ENCODE results near the gene SH2D5. TPM values are rescaled to one million over a fixed set of nuclear protein-coding genes. Genes with fewer than 3 reads are reported as not detected.

The SH2D5 gene
- total and polyA plus RNA-seq, 2 experiments from 2014 or later = 0.53 to 1.1 TPM

DNA sequence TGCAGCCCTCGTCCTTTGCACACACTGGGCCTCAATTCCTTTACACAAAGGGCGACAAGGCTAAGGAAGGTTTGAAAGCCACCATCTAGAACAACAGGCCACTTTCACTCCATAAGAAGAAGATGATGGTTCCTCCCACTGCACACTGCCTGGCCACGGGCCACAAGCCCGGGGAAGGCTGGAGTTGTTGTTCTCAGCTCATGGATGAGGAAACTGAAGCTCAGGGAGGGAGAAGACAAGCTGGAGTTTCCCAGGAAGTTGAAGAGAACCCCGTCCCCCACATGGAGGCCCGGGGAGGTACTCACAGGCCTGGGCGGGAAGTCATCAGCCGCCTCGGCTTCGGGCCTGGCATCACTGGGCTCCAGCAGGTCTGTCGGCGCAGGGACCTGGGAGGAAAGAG lies 46.8 kb downstream of the SH2D5 start:
- Histone ChIP-seq H3K27ac (no peak overlapping the region), H3K27me3 (no peaks in the 10 kb centered on the region), H2AFZ (no peak overlapping the region), H3K36me3 (replicated peaks; ENCODE audit: insufficient read depth, low read depth) (no peaks in the 10 kb centered on the region), H3K79me2 (no peaks in the 10 kb centered on the region), H3K4me1 (ENCODE audit: insufficient read depth) (no peaks in the 10 kb centered on the region), H3K9me3 (ENCODE audit: low read depth) (no peaks in the 10 kb centered on the region), H3K9me2 (replicated peaks; ENCODE audit: insufficient read depth) (no peaks in the 10 kb centered on the region), H4K20me1 (ENCODE audit: insufficient read depth, poor library complexity, severe bottlenecking) (no peaks in the 10 kb centered on the region), H3K4me3 (no peak overlapping the region), H3K4me2 (no peak overlapping the region)
- TF ChIP-seq, protein P1, sequence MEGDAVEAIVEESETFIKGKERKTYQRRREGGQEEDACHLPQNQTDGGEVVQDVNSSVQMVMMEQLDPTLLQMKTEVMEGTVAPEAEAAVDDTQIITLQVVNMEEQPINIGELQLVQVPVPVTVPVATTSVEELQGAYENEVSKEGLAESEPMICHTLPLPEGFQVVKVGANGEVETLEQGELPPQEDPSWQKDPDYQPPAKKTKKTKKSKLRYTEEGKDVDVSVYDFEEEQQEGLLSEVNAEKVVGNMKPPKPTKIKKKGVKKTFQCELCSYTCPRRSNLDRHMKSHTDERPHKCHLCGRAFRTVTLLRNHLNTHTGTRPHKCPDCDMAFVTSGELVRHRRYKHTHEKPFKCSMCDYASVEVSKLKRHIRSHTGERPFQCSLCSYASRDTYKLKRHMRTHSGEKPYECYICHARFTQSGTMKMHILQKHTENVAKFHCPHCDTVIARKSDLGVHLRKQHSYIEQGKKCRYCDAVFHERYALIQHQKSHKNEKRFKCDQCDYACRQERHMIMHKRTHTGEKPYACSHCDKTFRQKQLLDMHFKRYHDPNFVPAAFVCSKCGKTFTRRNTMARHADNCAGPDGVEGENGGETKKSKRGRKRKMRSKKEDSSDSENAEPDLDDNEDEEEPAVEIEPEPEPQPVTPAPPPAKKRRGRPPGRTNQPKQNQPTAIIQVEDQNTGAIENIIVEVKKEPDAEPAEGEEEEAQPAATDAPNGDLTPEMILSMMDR (IDR thresholded peaks at IDR 0.05; ENCODE audit: poor library complexity) = no peak
- TF ChIP-seq EZH2 (IDR thresholded peaks at IDR 0.05; ENCODE audit: borderline replicate concordance) (no peak), EZH2phosphoT487 (IDR thresholded peaks at IDR 0.05; ENCODE audit: low read depth, severe bottlenecking, unreplicated experiment) (no peak)
- 86% methylated on average over 12 of the region's 12 CpGs for WGBS (ENCODE audit: low lambda C conversion rate, missing lambda C conversion rate)
- DNase-seq (ENCODE audit: low spot score) = no peak

- no peaks in the 10 kb centered on the region for H3K36me3 ChIP-seq (replicated peaks; ENCODE audit: insufficient read depth, low read depth)
- no peaks in the 10 kb centered on the region for H4K20me1 ChIP-seq (ENCODE audit: insufficient read depth, poor library complexity, severe bottlenecking)
- H2AFZ ChIP-seq = no peak overlapping the region
- no peaks in the 10 kb centered on the region for H3K79me2 ChIP-seq
- no peaks in the 10 kb centered on the region for H3K27me3 ChIP-seq
- no peak overlapping the region for H3K4me3 ChIP-seq
- no peaks in the 10 kb centered on the region for H3K9me3 ChIP-seq (ENCODE audit: low read depth)
- no peak for DNase-seq (ENCODE audit: low spot score)
- no peak overlapping the region for H3K27ac ChIP-seq
- no peak for TF ChIP-seq EZH2phosphoT487 (IDR thresholded peaks at IDR 0.05; ENCODE audit: low read depth, severe bottlenecking, unreplicated experiment)
- TF ChIP-seq, protein P1 (IDR thresholded peaks at IDR 0.05; ENCODE audit: poor library complexity) = no peak
- TF ChIP-seq EZH2 (IDR thresholded peaks at IDR 0.05; ENCODE audit: borderline replicate concordance) = no peak
- no peaks in the 10 kb centered on the region for H3K9me2 ChIP-seq (replicated peaks; ENCODE audit: insufficient read depth)
- WGBS (ENCODE audit: low lambda C conversion rate, missing lambda C conversion rate) = 82% methylated on average over 21 of the region's 21 CpGs
- no peak overlapping the region for H3K4me2 ChIP-seq
- no peaks in the 10 kb centered on the region for H3K4me1 ChIP-seq (ENCODE audit: insufficient read depth)
These were observed 47.3 kb downstream of the SH2D5 start for GRCh38 chr1:20685099-20685662.

GRCh38 chr1:20684651-20685050 lies 47.9 kb downstream of the SH2D5 start:
- no peak overlapping the region for H3K4me3 ChIP-seq
- no peak for TF ChIP-seq EZH2phosphoT487 (IDR thresholded peaks at IDR 0.05; ENCODE audit: low read depth, severe bottlenecking, unreplicated experiment)
- TF ChIP-seq, protein P1 (IDR thresholded peaks at IDR 0.05; ENCODE audit: poor library complexity) = no peak
- TF ChIP-seq EZH2 (IDR thresholded peaks at IDR 0.05; ENCODE audit: borderline replicate concordance) = no peak
- no peaks in the 10 kb centered on the region for H3K79me2 ChIP-seq
- no peak overlapping the region for H2AFZ ChIP-seq
- WGBS (ENCODE audit: low lambda C conversion rate, missing lambda C conversion rate) = 92% methylated on average over 13 of the region's 14 CpGs
- no peaks in the 10 kb centered on the region for H3K9me2 ChIP-seq (replicated peaks; ENCODE audit: insufficient read depth)
- no peaks in the 10 kb centered on the region for H3K27me3 ChIP-seq
- H3K4me1 ChIP-seq (ENCODE audit: insufficient read depth) = no peaks in the 10 kb centered on the region
- no peaks in the 10 kb centered on the region for H3K36me3 ChIP-seq (replicated peaks; ENCODE audit: insufficient read depth, low read depth)
- no peak overlapping the region for H3K27ac ChIP-seq
- DNase-seq (ENCODE audit: low spot score) = no peak
- no peaks in the 10 kb centered on the region for H4K20me1 ChIP-seq (ENCODE audit: insufficient read depth, poor library complexity, severe bottlenecking)
- no peak overlapping the region for H3K4me2 ChIP-seq
- no peaks in the 10 kb centered on the region for H3K9me3 ChIP-seq (ENCODE audit: low read depth)

Measured in hepatocyte (in vitro differentiated cells).